PFSK-1 (cell line): ENCODE results near the gene KCNJ6.

Experiments
- POLR2AphosphoS5 ChIP-seq: IDR thresholded peaks from 2 replicates; pipeline ENCODE4 v1.6.1; 2012; ENCODE audit warnings: low read depth, mild to moderate bottlenecking, control low read depth, low read length, moderate library complexity
- REST ChIP-seq, 2 experiments: IDR thresholded peaks; 2 replicates each; pipeline versions ENCODE4 v1.6.1 to v1.8.0; 2011 to 2012; ENCODE audit warnings: low read depth in 2 of 2, low read length in 2 of 2, control low read depth in 1 of 2, inconsistent platforms in 1 of 2, mild to moderate bottlenecking in 1 of 2, moderate library complexity in 1 of 2; ENCODE audit not compliant: insufficient read depth in 1 of 2

- no peak for TF ChIP-seq POLR2AphosphoS5
- TF ChIP-seq REST (IDR thresholded peaks at IDR 0.05; ENCODE audit: insufficient read depth in 1 of 2, low read depth in 2 of 2, low read length in 2 of 2), result no peak
Observed at GRCh38 chr21:37896788-37897187, 19.5 kb downstream of the KCNJ6 start.
